Cardiac ventricle fibroblast (primary cell): ENCODE results near the gene GSG1. TPM values are rescaled to one million over a fixed set of nuclear protein-coding genes. Genes with fewer than 3 reads are reported as not detected.

Experiments used
- total RNA-seq: library from RNA; depleted of rRNA; stranded (reverse); fragments of >200 nt; gene quantifications from 2 replicates; pipeline ENCODE4 v1.2.3, GENCODE V29; 2015

Gene GSG1
- 0.34 and 1.5 TPM in 2 replicates for total RNA-seq

GRCh38 chr12:13103391-13104033 is at the start of gene GSG1:
TSS of gene GSG1 (minus strand) at chr12:13103667. CDS start at chr12:13103512, 155 bp downstream.

GRCh38 chr12:13044002-13044905 is 59.2 kb downstream of the GSG1 start, which contains the start of gene FAM234B:
TSS of gene FAM234B (plus strand) at chr12:13044381. CDS start at chr12:13044404, 23 bp downstream.

Other genes starting within 250 kb of the GSG1 start
- gene GPRC5A, start 212.1 kb downstream of the GSG1 start, total RNA-seq = 2.2 and 2.6 TPM in 2 replicates
- not detected in 2 replicates for gene GPRC5D, start 151.5 kb downstream of the GSG1 start, total RNA-seq
- gene HEBP1, start 103.4 kb downstream of the GSG1 start, total RNA-seq = 79.5 and 85.8 TPM in 2 replicates
- 5.3 and 7.6 TPM in 2 replicates for gene FAM234B, start 59.3 kb downstream of the GSG1 start, total RNA-seq
- 465 and 785 TPM in 2 replicates for gene EMP1, start 93.1 kb upstream of the GSG1 start, total RNA-seq